HCT116 (cell line): ENCODE data around the gene ERCC6L. TPM values are rescaled to one million over a fixed set of nuclear protein-coding genes. Genes with fewer than 3 reads are reported as not detected.

Experiments
- ATAC-seq: fragments of 200-7000 bp; cut with Tn5 transposase; 2 replicates; pipeline ENCODE4 v1.9.1; 2020; ENCODE audit warnings: mild to moderate bottlenecking, moderate library complexity
- BruUV-seq: library from RNA; stranded (reverse); fragments of 400-500 nt; replicated peaks from 2 replicates; lab custom pipeline; 2021; lab: Mats Ljungman, UMichigan
- CTCF ChIA-PET: fragments of 300-600 bp; sonication (Branson Sonifier 250); formaldehyde crosslinking; loops from one replicate; lab custom pipeline; 2021; ENCODE audit warnings: antibody characterized with exemption; lab: Charles Lee
- POLR2A ChIA-PET: fragments of 300-600, 350-600 bp; sonication (Branson Sonifier 250); formaldehyde crosslinking; loops from one replicate; lab custom pipeline; 2021; ENCODE audit warnings: antibody characterized with exemption; lab: Charles Lee
- RAD21 ChIA-PET, 2 experiments: fragments of 300-600 bp; sonication (Branson Sonifier 250); formaldehyde crosslinking; loops; one replicate each; lab custom pipeline; 2023; ENCODE audit warnings: low total read pairs in 2 of 2; ENCODE audit not compliant: uncharacterized antibody in 2 of 2, unreplicated experiment in 2 of 2, low non-redundant PET in 1 of 2; lab: Charles Lee
- DNase-seq: peaks from one replicate; pipeline ENCODE4 v3.0.0-alpha.2; 2010; ENCODE audit warnings: low read depth, low spot score
- H2AFZ ChIP-seq: fragments of 200-600 bp; shearing (Covaris generic), sonication (generic); 2 replicates; pipeline ENCODE4 v1.6.1; 2017; ENCODE audit warnings: low read depth, mixed run types, mixed read lengths, antibody characterized with exemption, low read length; ENCODE audit not compliant: poor library complexity, severe bottlenecking
- H3K27ac ChIP-seq: 2 replicates; pipeline ENCODE4 v1.5.1; 2012; ENCODE audit warnings: low read depth, low read length
- H3K27me3 ChIP-seq: fragments of 200-600 bp; sonication (generic); 2 replicates; pipeline ENCODE4 v1.6.1; 2016; ENCODE audit warnings: mixed run types, low read length, mixed read lengths; ENCODE audit not compliant: insufficient read depth
- H3K36me3 ChIP-seq, 2 experiments: fragments of 200-500 bp in 1 of 2; fragments of 200-600 bp in 1 of 2; sonication (Bioruptor generic) in 1 of 2; sonication (generic) in 1 of 2; 2 replicates each; pipeline versions ENCODE4 v1.5.1 to v1.6.1; 2014 to 2016; ENCODE audit warnings: low read length in 2 of 2, inconsistent platforms in 1 of 2, mixed read lengths in 1 of 2, mixed run types in 1 of 2; ENCODE audit not compliant: insufficient read depth in 2 of 2, control insufficient read depth in 1 of 2
- H3K4me1 ChIP-seq, 2 experiments: fragments of 200-600 bp in 1 of 2; sonication (generic) in 1 of 2; 2 replicates each; pipeline versions ENCODE4 v1.5.1 to v1.6.1; 2012 to 2017; ENCODE audit warnings: low read length in 2 of 2, inconsistent platforms in 1 of 2, mild to moderate bottlenecking in 1 of 2, mixed read lengths in 1 of 2, mixed run types in 1 of 2, moderate library complexity in 1 of 2; ENCODE audit not compliant: insufficient read depth in 2 of 2, control insufficient read depth in 1 of 2
- H3K4me2 ChIP-seq: fragments of 200-600 bp; sonication (generic); 2 replicates; pipeline ENCODE4 v1.6.1; 2017; ENCODE audit warnings: mixed run types, low read length, mixed read lengths
- H3K4me3 ChIP-seq, 2 experiments: fragments of 200-600 bp in 1 of 2; sonication (generic) in 1 of 2; replicated peaks in 1 of 2; 2 replicates each; pipeline ENCODE4 v1.5.1; 2011 to 2016; ENCODE audit warnings: low read length in 2 of 2, control low read depth in 1 of 2, low read depth in 1 of 2, mild to moderate bottlenecking in 1 of 2, mixed read lengths in 1 of 2, mixed run types in 1 of 2
- H3K79me2 ChIP-seq: fragments of 200-600 bp; sonication (generic); 2 replicates; pipeline ENCODE4 v1.6.1; 2017; ENCODE audit warnings: mild to moderate bottlenecking, mixed run types, low read length, moderate library complexity, mixed read lengths; ENCODE audit not compliant: insufficient read depth
- H3K9ac ChIP-seq: fragments of 200-600 bp; sonication (generic); 2 replicates; pipeline ENCODE4 v1.6.1; 2016; ENCODE audit warnings: low read length, mixed read lengths
- H3K9me2 ChIP-seq: fragments of 200-600 bp; sonication (generic), shearing (Covaris generic); 2 replicates; pipeline ENCODE4 v1.6.1; 2017; ENCODE audit warnings: mixed run types, mild to moderate bottlenecking, moderate library complexity; ENCODE audit not compliant: insufficient read depth
- H3K9me3 ChIP-seq, 2 experiments: fragments of 200-500 bp in 1 of 2; fragments of 200-600 bp in 1 of 2; sonication (Bioruptor generic) in 1 of 2; sonication (generic) in 1 of 2; 2 replicates each; pipeline ENCODE4 v1.6.1; 2014 to 2017; ENCODE audit warnings: low read length in 2 of 2, mixed read lengths in 2 of 2, inconsistent platforms in 1 of 2, low read depth in 1 of 2, mild to moderate bottlenecking in 1 of 2, mixed run types in 1 of 2, moderate library complexity in 1 of 2; ENCODE audit not compliant: control insufficient read depth in 1 of 2, insufficient read depth in 1 of 2
- H4K20me1 ChIP-seq: fragments of 200-600 bp; sonication (generic), shearing (Covaris generic); 2 replicates; pipeline ENCODE4 v1.6.1; 2017; ENCODE audit warnings: mixed run types, mild to moderate bottlenecking, moderate library complexity; ENCODE audit not compliant: insufficient read depth
- CBX3 ChIP-seq: IDR thresholded peaks from 2 replicates; pipeline ENCODE4 v1.6.1; 2012; ENCODE audit warnings: low read depth
- CTCF ChIP-seq, 3 experiments: fragments of 200-600 bp in 1 of 3; sonication (generic) in 1 of 3; IDR thresholded peaks in 2 of 3; conservative IDR thresholded peaks in 1 of 3; 2 replicates each; pipeline ENCODE4 v1.5.1; 2012 to 2017; ENCODE audit warnings: low read depth in 2 of 3, low read length in 2 of 3, antibody characterized with exemption in 1 of 3, borderline replicate concordance in 1 of 3, control low read depth in 1 of 3, mild to moderate bottlenecking in 1 of 3, mixed read lengths in 1 of 3, mixed run types in 1 of 3, moderate library complexity in 1 of 3; ENCODE audit not compliant: insufficient read depth in 1 of 3
- FOSL1 ChIP-seq: IDR thresholded peaks from 2 replicates; pipeline ENCODE4 v1.6.1; 2012; ENCODE audit warnings: low read depth
- SIN3A ChIP-seq: IDR thresholded peaks from 2 replicates; pipeline ENCODE4 v1.6.1; 2012; ENCODE audit warnings: low read depth
- ZFX ChIP-seq: fragments of 450-650 bp; IDR thresholded peaks from 2 replicates; pipeline ENCODE4 v1.6.1; 2017
- intact Hi-C: fragments of 100-400 bp; cut with micrococcal nuclease; formaldehyde crosslinking; loops from 2 replicates; pipeline ENCODE4 v1.10.0; 2022
- total RNA-seq: library from RNA; stranded (reverse); gene quantifications from one replicate; pipeline ENCODE4 v1.2.1, GENCODE V29; 2021; ENCODE audit not compliant: unreplicated experiment
- TF ChIP-seq, protein P1 (sequence below): IDR thresholded peaks from 2 replicates; pipeline ENCODE4 v1.6.1; 2012; ENCODE audit warnings: low read depth

The ERCC6L gene
- total RNA-seq, 1 experiment from 2014 or later: 12.5 TPM

DNA sequence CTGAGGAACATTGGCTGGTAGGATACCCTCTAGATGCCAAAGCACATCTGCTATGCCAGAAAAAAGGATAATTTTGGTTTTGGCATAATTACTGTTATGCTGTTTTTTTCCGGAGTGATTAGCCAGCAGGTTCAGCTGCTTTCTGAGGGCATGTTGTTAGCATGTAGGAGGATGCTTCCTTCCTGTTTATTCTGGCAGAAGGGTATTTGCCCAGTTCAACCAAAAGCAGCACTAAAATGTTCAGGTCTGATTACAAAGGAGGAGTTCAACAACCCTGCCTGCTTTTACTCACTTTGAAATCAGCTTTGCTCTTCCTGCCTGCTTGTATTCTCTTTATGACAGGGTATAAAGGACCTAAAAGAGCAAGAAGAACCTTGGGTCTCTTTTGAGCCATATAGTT, 21.9 kb downstream of the ERCC6L start:
- intact Hi-C loops: no loop called here
- POLR2A ChIA-PET: no interaction called here
- CTCF ChIA-PET: no interaction called here

More for the DNA sequence above, 21.9 kb downstream of the ERCC6L start:
- Histone ChIP-seq H3K9ac (no peak overlapping the region), H3K4me3 (no peak overlapping the region), H3K36me3 (no peaks in the 10 kb centered on the region), H4K20me1 (no peaks in the 10 kb centered on the region), H3K9me2 (no peaks in the 10 kb centered on the region), H3K4me2 (no peak overlapping the region), H3K79me2 (peaks cover 9% of the 10 kb centered on the region), H3K9me3 (no peaks in the 10 kb centered on the region), H2AFZ (no peak overlapping the region), H3K27ac (no peak overlapping the region), H3K27me3 (no peaks in the 10 kb centered on the region), H3K4me1 (no peaks in the 10 kb centered on the region)
- BruUV-seq: no TSS peak
- DNase-seq (no peak), ATAC-seq (no peak)
- RAD21 ChIA-PET: no interaction called here
- no peak for TF ChIP-seq CTCF (IDR thresholded peaks at IDR 0.05 in 2 of 3, conservative IDR thresholded peaks at IDR 0.05 in 1 of 3; ENCODE audit: borderline replicate concordance in 1 of 3, insufficient read depth in 1 of 3, low read depth in 2 of 3, low read length in 2 of 3)
- no peak for TF ChIP-seq ZFX
- TF ChIP-seq CBX3: no peak
- TF ChIP-seq FOSL1: no peak
- TF ChIP-seq SIN3A: no peak
- TF ChIP-seq, protein P1, sequence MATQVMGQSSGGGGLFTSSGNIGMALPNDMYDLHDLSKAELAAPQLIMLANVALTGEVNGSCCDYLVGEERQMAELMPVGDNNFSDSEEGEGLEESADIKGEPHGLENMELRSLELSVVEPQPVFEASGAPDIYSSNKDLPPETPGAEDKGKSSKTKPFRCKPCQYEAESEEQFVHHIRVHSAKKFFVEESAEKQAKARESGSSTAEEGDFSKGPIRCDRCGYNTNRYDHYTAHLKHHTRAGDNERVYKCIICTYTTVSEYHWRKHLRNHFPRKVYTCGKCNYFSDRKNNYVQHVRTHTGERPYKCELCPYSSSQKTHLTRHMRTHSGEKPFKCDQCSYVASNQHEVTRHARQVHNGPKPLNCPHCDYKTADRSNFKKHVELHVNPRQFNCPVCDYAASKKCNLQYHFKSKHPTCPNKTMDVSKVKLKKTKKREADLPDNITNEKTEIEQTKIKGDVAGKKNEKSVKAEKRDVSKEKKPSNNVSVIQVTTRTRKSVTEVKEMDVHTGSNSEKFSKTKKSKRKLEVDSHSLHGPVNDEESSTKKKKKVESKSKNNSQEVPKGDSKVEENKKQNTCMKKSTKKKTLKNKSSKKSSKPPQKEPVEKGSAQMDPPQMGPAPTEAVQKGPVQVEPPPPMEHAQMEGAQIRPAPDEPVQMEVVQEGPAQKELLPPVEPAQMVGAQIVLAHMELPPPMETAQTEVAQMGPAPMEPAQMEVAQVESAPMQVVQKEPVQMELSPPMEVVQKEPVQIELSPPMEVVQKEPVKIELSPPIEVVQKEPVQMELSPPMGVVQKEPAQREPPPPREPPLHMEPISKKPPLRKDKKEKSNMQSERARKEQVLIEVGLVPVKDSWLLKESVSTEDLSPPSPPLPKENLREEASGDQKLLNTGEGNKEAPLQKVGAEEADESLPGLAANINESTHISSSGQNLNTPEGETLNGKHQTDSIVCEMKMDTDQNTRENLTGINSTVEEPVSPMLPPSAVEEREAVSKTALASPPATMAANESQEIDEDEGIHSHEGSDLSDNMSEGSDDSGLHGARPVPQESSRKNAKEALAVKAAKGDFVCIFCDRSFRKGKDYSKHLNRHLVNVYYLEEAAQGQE: no peak
